AG04450 (cell line): ENCODE data around the gene NPAS3. TPM values are rescaled to one million over a fixed set of nuclear protein-coding genes. Genes with fewer than 3 reads are reported as not detected.

ENCODE experiments used
- CTCF ChIA-PET: fragments of 300-600, 350-600 bp; formaldehyde crosslinking; extraction: SDS; loops from one replicate; lab custom pipeline; 2022; ENCODE audit warnings: antibody characterized with exemption, inconsistent platforms; lab: Charles Lee
- POLR2A ChIA-PET: fragments of 350-600 bp; formaldehyde crosslinking; extraction: SDS; loops from one replicate; lab custom pipeline; 2021; ENCODE audit warnings: antibody characterized with exemption, inconsistent platforms; lab: Yijun Ruan, JAX
- DNase-seq: peaks from one replicate; pipeline ENCODE4 v3.0.0-alpha.2; 2011; ENCODE audit warnings: low read depth, low spot score
- H3K27ac ChIP-seq: one replicate; pipeline ENCODE4 v1.5.1; 2012; ENCODE audit warnings: low read depth, low read length, control low read depth
- H3K27me3 ChIP-seq: one replicate; pipeline ENCODE4 v1.6.0; 2012; ENCODE audit warnings: low read length; ENCODE audit not compliant: control insufficient read depth, insufficient read depth
- H3K4me3 ChIP-seq: 2 replicates; pipeline ENCODE4 v1.5.1; 2011; ENCODE audit warnings: mild to moderate bottlenecking, low read depth, low read length, control low read depth
- H3K9me3 ChIP-seq: 2 replicates; pipeline ENCODE4 v1.5.1; 2012; ENCODE audit warnings: low read length; ENCODE audit not compliant: control insufficient read depth, insufficient read depth
- CTCF ChIP-seq: IDR thresholded peaks from 2 replicates; pipeline ENCODE4 v1.5.1; 2011; ENCODE audit warnings: low read depth, low read length, control low read depth, inconsistent platforms
- polyA plus RNA-seq: library from polyadenylated mRNA; depleted of rRNA; stranded (reverse); fragments of >200 nt; gene quantifications from 2 replicates; pipeline ENCODE4 v1.2.3, GENCODE V29; 2011

The NPAS3 gene
- polyA plus RNA-seq, 1 experiment = not detected

- H3K27me3 ChIP-seq = no peaks in the 10 kb centered on the region
- CTCF ChIA-PET = interaction anchor here (0.6 to 3.1 kb wide), 12 partner anchors 10 to 487 kb away, joined by 3 to 40 read pairs (median 7); no protein-coding TSS in a partner anchor
These were observed 899.4 kb downstream of the NPAS3 start for GRCh38 chr14:33837943-33838683.

DNA sequence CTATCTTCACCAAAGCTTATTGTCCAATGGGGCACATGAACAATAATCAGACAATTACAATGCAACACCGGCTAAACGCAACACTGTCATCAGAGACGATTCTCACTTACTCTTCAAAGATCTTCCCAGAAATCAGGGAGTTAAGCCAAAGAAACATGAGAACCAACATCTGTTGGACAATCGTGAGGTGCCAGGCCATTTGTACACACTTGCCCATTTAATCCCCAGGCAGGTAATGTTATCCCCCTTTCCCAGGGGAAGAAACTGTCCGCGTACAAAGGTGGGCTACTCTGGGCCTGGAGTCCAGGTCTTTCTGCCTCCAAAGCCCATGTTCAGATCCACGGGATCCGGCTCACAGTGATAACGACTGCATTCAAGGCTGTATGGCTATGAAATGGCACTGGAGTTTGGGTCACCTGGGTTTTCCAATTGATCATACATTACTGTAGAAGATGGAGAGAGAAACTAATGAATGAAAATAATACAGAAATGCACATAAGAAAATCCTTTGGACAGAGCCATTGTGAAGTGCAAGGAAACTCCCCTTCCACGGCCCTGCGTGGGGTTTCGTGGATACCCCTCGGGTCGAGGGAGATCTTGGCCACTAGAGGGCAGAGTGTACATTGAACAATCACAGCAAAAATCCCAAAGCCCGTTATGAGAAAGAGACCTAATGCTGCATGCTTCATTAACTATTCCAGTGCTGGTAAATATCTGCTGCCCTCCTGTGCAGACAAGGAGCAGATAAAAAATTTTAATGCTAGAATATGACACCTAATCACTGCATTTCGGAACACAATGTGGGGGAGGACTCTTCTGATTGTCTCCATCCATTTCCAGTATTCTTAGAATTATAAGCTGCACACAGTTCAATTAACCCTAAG is 900.8 kb downstream of the NPAS3 start:
- Histone ChIP-seq H3K9me3 (no peaks in the 10 kb centered on the region), H3K27me3 (no peaks in the 10 kb centered on the region), H3K27ac (no peak overlapping the region), H3K4me3 (no peak overlapping the region)
- ChIA-PET CTCF (interaction anchor here (0.6 to 6.3 kb wide), 24 partner anchors 9 to 1973 kb away, joined by 3 to 40 read pairs (median 5); no protein-coding TSS in a partner anchor), POLR2A (no interaction called here)
- peak; percentile 75 for TF ChIP-seq CTCF
- DNase-seq = no peak

More at GRCh38 chr14:33837943-33838683, 899.4 kb downstream of the NPAS3 start:
- no peak for DNase-seq
- Histone ChIP-seq H3K4me3 (no peak overlapping the region), H3K27ac (no peak overlapping the region), H3K9me3 (no peaks in the 10 kb centered on the region)
- TF ChIP-seq CTCF = no peak
- POLR2A ChIA-PET = no interaction called here

GRCh38 chr14:33840797-33841196 is 902.1 kb downstream of the NPAS3 start:
- ChIA-PET POLR2A (no interaction called here), CTCF (interaction anchor here (0.7 to 6.3 kb wide), 11 partner anchors 8 to 488 kb away, joined by 3 to 39 read pairs (median 4); no protein-coding TSS in a partner anchor)
- TF ChIP-seq CTCF = no peak
- Histone ChIP-seq H3K27ac (no peak overlapping the region), H3K27me3 (no peaks in the 10 kb centered on the region), H3K9me3 (no peaks in the 10 kb centered on the region), H3K4me3 (no peak overlapping the region)
- no peak for DNase-seq

GRCh38 chr14:33842299-33842698 is 903.6 kb downstream of the NPAS3 start:
- Histone ChIP-seq H3K9me3 (no peaks in the 10 kb centered on the region), H3K27ac (no peak overlapping the region), H3K4me3 (no peak overlapping the region), H3K27me3 (no peaks in the 10 kb centered on the region)
- ChIA-PET CTCF (interaction anchor here (0.6 to 6.3 kb wide), 2 partner anchors 255 to 372 kb away, joined by 3 to 39 read pairs; no protein-coding TSS in a partner anchor), POLR2A (no interaction called here)
- TF ChIP-seq CTCF = no peak
- DNase-seq = no peak
